IMR-90 (cell line): Measurements from ENCODE around the gene FHAD1. TPM values are rescaled to one million over a fixed set of nuclear protein-coding genes. Genes with fewer than 3 reads are reported as not detected.

Experiments
- ATAC-seq: fragments of 200-7000 bp; cut with Tn5 transposase; 2 replicates; pipeline ENCODE4 v1.9.1; 2020; ENCODE audit warnings: low read depth, mild to moderate bottlenecking, moderate library complexity
- BruUV-seq: library from RNA; stranded (reverse); fragments of 400-500 nt; replicated peaks from 2 replicates; lab custom pipeline; 2021; lab: Mats Ljungman, UMichigan
- CTCF ChIA-PET: fragments of 300-600 bp; formaldehyde crosslinking; extraction: SDS; loops from one replicate; lab custom pipeline; 2021; ENCODE audit warnings: antibody characterized with exemption; lab: Yijun Ruan, JAX
- POLR2A ChIA-PET: fragments of 300-600 bp; sonication (Branson Sonifier 250); formaldehyde crosslinking; loops from one replicate; lab custom pipeline; 2022; ENCODE audit warnings: antibody characterized with exemption; ENCODE audit not compliant: unreplicated experiment; lab: Charles Lee
- DNase-seq: peaks from one replicate; pipeline ENCODE4 v3.0.0; 2013
- H2AFZ ChIP-seq: replicated peaks from 2 replicates; pipeline ENCODE3; 2013; ENCODE audit warnings: low read length, mild to moderate bottlenecking; ENCODE audit not compliant: poor library complexity
- H2AK5ac ChIP-seq: 2 replicates; pipeline ENCODE4 v1.6.1; 2013; ENCODE audit warnings: low read depth, low read length, inconsistent platforms
- H2AK9ac ChIP-seq: replicated peaks from 2 replicates; pipeline ENCODE3; 2013; ENCODE audit warnings: mild to moderate bottlenecking, low read depth, low read length, moderate library complexity; ENCODE audit not compliant: poor library complexity
- H2BK120ac ChIP-seq: 2 replicates; pipeline ENCODE4 v1.6.1; 2013; ENCODE audit warnings: low read depth, low read length, inconsistent platforms
- H2BK15ac ChIP-seq: 3 replicates; pipeline ENCODE4 v1.6.1; 2013; ENCODE audit warnings: low read depth, low read length, inconsistent platforms
- H2BK20ac ChIP-seq: 2 replicates; pipeline ENCODE4 v1.6.1; 2013; ENCODE audit warnings: low read depth, mild to moderate bottlenecking, inconsistent platforms, low read length, moderate library complexity
- H2BK5ac ChIP-seq: 2 replicates; pipeline ENCODE4 v1.6.1; 2013; ENCODE audit warnings: mild to moderate bottlenecking, low read depth, low read length, inconsistent platforms; ENCODE audit not compliant: poor library complexity, severe bottlenecking
- H3K14ac ChIP-seq: replicated peaks from 2 replicates; pipeline ENCODE4 v1.6.1; 2013; ENCODE audit warnings: low read depth, low read length, inconsistent platforms
- H3K18ac ChIP-seq: 2 replicates; pipeline ENCODE4 v1.6.1; 2013; ENCODE audit warnings: low read depth, low read length, control low read depth
- H3K23ac ChIP-seq: 2 replicates; pipeline ENCODE4 v1.6.1; 2013; ENCODE audit warnings: low read depth, low read length, inconsistent platforms
- H3K27ac ChIP-seq: 2 replicates; pipeline ENCODE4 v1.5.1; 2013; ENCODE audit warnings: mild to moderate bottlenecking, control low read depth, low read length; ENCODE audit not compliant: insufficient read depth
- H3K27me3 ChIP-seq: 2 replicates; pipeline ENCODE4 v1.6.1; 2013; ENCODE audit warnings: low read length; ENCODE audit not compliant: control insufficient read depth, insufficient read depth
- H3K36me3 ChIP-seq: 2 replicates; pipeline ENCODE4 v1.6.1; 2013; ENCODE audit warnings: low read length, mixed read lengths; ENCODE audit not compliant: control insufficient read depth, insufficient read depth
- H3K4ac ChIP-seq: 2 replicates; pipeline ENCODE4 v1.6.1; 2013; ENCODE audit warnings: low read depth, low read length, inconsistent platforms
- H3K4me1 ChIP-seq: 2 replicates; pipeline ENCODE4 v1.6.1; 2013; ENCODE audit warnings: low read length, mixed read lengths; ENCODE audit not compliant: control insufficient read depth, insufficient read depth
- H3K4me2 ChIP-seq: 2 replicates; pipeline ENCODE4 v1.6.1; 2013; ENCODE audit warnings: low read depth, mild to moderate bottlenecking, control low read depth, low read length, moderate library complexity
- H3K4me3 ChIP-seq: 2 replicates; pipeline ENCODE4 v1.5.1; 2013; ENCODE audit warnings: low read depth, mild to moderate bottlenecking, control low read depth, low read length, moderate library complexity; ENCODE audit not compliant: insufficient read depth
- H3K56ac ChIP-seq: 2 replicates; pipeline ENCODE4 v1.6.1; 2013; ENCODE audit warnings: low read length, inconsistent platforms; ENCODE audit not compliant: insufficient read depth; ENCODE audit errors: extremely low read depth
- H3K79me1 ChIP-seq, 2 experiments: 2 replicates each; pipeline ENCODE4 v1.6.1; 2013; ENCODE audit warnings: low read length in 2 of 2, inconsistent platforms in 1 of 2, low read depth in 1 of 2
- H3K9ac ChIP-seq: 2 replicates; pipeline ENCODE4 v1.6.1; 2013; ENCODE audit warnings: low read depth, low read length, control low read depth
- H3K9me1 ChIP-seq: 2 replicates; pipeline ENCODE4 v1.6.1; 2013; ENCODE audit warnings: low read length, inconsistent platforms; ENCODE audit not compliant: insufficient read depth
- H3K9me3 ChIP-seq: 2 replicates; pipeline ENCODE4 v1.6.1; 2013; ENCODE audit warnings: low read length; ENCODE audit not compliant: control insufficient read depth, insufficient read depth
- H4K20me1 ChIP-seq: 2 replicates; pipeline ENCODE4 v1.6.1; 2013; ENCODE audit warnings: low read length, inconsistent platforms; ENCODE audit not compliant: insufficient read depth
- H4K5ac ChIP-seq: 2 replicates; pipeline ENCODE4 v1.6.1; 2013; ENCODE audit warnings: mild to moderate bottlenecking, low read depth, low read length, control low read depth
- H4K8ac ChIP-seq, 2 experiments: 2 replicates each; pipeline ENCODE4 v1.6.1; 2013; ENCODE audit warnings: low read depth in 2 of 2, low read length in 2 of 2, control low read depth in 1 of 2, inconsistent platforms in 1 of 2
- H4K91ac ChIP-seq: 2 replicates; pipeline ENCODE4 v1.6.1; 2013; ENCODE audit warnings: low read depth, low read length, inconsistent platforms; ENCODE audit not compliant: insufficient read depth
- BHLHE40 ChIP-seq: fragments of 150-350 bp; IDR thresholded peaks from 2 replicates; pipeline ENCODE4 v1.6.1; 2016; ENCODE audit warnings: mild to moderate bottlenecking, low read depth, low read length
- CEBPB ChIP-seq: IDR thresholded peaks from 2 replicates; pipeline ENCODE4 v1.6.1; 2012; ENCODE audit warnings: low read depth, low read length, improper control_type of control experiment
- CHD1 ChIP-seq: IDR thresholded peaks from 2 replicates; pipeline ENCODE4 v1.6.1; 2012; ENCODE audit warnings: low read depth, low read length, improper control_type of control experiment
- ELK1 ChIP-seq: fragments of 150-350 bp; IDR thresholded peaks from 2 replicates; pipeline ENCODE4 v1.6.1; 2016; ENCODE audit warnings: low read depth, mild to moderate bottlenecking, low read length, moderate library complexity, borderline replicate concordance
- FOS ChIP-seq: fragments of 150-350 bp; IDR thresholded peaks from 2 replicates; pipeline ENCODE4 v1.6.1; 2016; ENCODE audit warnings: low read depth, low read length
- MAFK ChIP-seq: IDR thresholded peaks from 2 replicates; pipeline ENCODE4 v1.6.1; 2012; ENCODE audit warnings: low read depth, low read length, improper control_type of control experiment
- MAZ ChIP-seq: IDR thresholded peaks from 2 replicates; pipeline ENCODE4 v1.6.1; 2012; ENCODE audit warnings: low read depth, mild to moderate bottlenecking, low read length, improper control_type of control experiment, moderate library complexity, borderline replicate concordance
- MXI1 ChIP-seq: IDR thresholded peaks from 2 replicates; pipeline ENCODE4 v1.6.1; 2012; ENCODE audit warnings: low read depth, mild to moderate bottlenecking, low read length, moderate library complexity, borderline replicate concordance
- NFE2L2 ChIP-seq: fragments of 150-350 bp; IDR thresholded peaks from 2 replicates; pipeline ENCODE4 v1.6.1; 2016; ENCODE audit warnings: low read depth, mild to moderate bottlenecking, low read length
- POLR2A ChIP-seq: IDR thresholded peaks from 2 replicates; pipeline ENCODE4 v1.6.1; 2012; ENCODE audit warnings: mild to moderate bottlenecking, low read depth, low read length
- RAD21 ChIP-seq: IDR thresholded peaks from 2 replicates; pipeline ENCODE4 v1.6.1; 2012; ENCODE audit warnings: low read length, improper control_type of control experiment
- RCOR1 ChIP-seq: IDR thresholded peaks from 2 replicates; pipeline ENCODE4 v1.6.1; 2012; ENCODE audit warnings: mild to moderate bottlenecking, low read length, improper control_type of control experiment; ENCODE audit not compliant: insufficient replicate concordance
- RFX5 ChIP-seq: IDR thresholded peaks from 2 replicates; pipeline ENCODE4 v1.8.0; 2012; ENCODE audit warnings: low read depth, mild to moderate bottlenecking, low read length, moderate library complexity
- USF2 ChIP-seq: fragments of 150-350 bp; IDR thresholded peaks from 2 replicates; pipeline ENCODE4 v1.6.1; 2017; ENCODE audit warnings: mild to moderate bottlenecking, antibody characterized with exemption, low read length, low read depth
- WGBS, 2 experiments: methylation state at CpG; one replicate each; pipeline versions ENCODE4 v1.1.5 to v1.1.7; 2013; ENCODE audit warnings: missing lambda C conversion rate in 2 of 2; ENCODE audit not compliant: insufficient read length in 1 of 2; ENCODE audit errors: extremely low coverage in 2 of 2; 5-methylcytosine and 5-hydroxymethylcytosine counted together
- dilution Hi-C: fragments of 300-500 bp; cut with HindIII; formaldehyde crosslinking; loops from one replicate; pipeline ENCODE4 v1.14.3; 2018; ENCODE audit warnings: low sequenced_read_pairs; ENCODE audit not compliant: unreplicated experiment
- in situ Hi-C: fragments of 300-500 bp; cut with MboI; formaldehyde crosslinking; loops from 3 replicates; pipeline ENCODE4 v1.14.3; 2019; ENCODE audit warnings: low sequenced_read_pairs, inconsistent platforms, mixed read lengths
- intact Hi-C: fragments of 100-400 bp; cut with micrococcal nuclease; formaldehyde crosslinking; loops from 2 replicates; pipeline ENCODE4 v1.10.0; 2022
- polyA plus RNA-seq, 3 experiments: library from polyadenylated mRNA; depleted of rRNA; stranded (reverse); fragments of >200 nt; gene quantifications; 2 replicates each; pipeline ENCODE4 v1.2.3, GENCODE V29; 2012; ENCODE audit warnings: low replicate concordance in 1 of 3
- total RNA-seq: library from RNA; depleted of rRNA; stranded (reverse); fragments of >200 nt; gene quantifications from 2 replicates; pipeline ENCODE4 v1.2.3, GENCODE V29; 2012

FHAD1 gene
- total and polyA plus RNA-seq, 2 of the 4 experiments (the other 2 are of a cell fraction): not detected

- DNase-seq: no peak
- H4K5ac ChIP-seq: no peak overlapping the region
- H2BK5ac ChIP-seq: no peak overlapping the region
- no peak overlapping the region for H3K18ac ChIP-seq
- H3K27ac ChIP-seq: no peak overlapping the region
- no peak overlapping the region for H3K4ac ChIP-seq
- intact Hi-C loops (no loop called here), in situ Hi-C loops (no loop called here), dilution Hi-C loops (no loop called here)
- no peak overlapping the region for H2BK20ac ChIP-seq
- H3K4me2 ChIP-seq: no peak overlapping the region
- no CpG with 5 or more reads among the region's 17 CpGs for WGBS, 2 experiments
- no TSS peak for BruUV-seq
- no peak for ATAC-seq
- no peaks in the 10 kb centered on the region for H3K79me1 ChIP-seq
- no peak overlapping the region for H4K91ac ChIP-seq
- CTCF ChIA-PET: interaction anchor here (0.8 kb wide), 1 partner anchor 21 kb away, joined by 3 read pairs; no protein-coding TSS in a partner anchor
- H4K8ac ChIP-seq: no peak overlapping the region
- peaks cover 10% of the 10 kb centered on the region; the same call in 1 of the 2 replicates for H3K9me1 ChIP-seq
- H3K4me3 ChIP-seq: no peak overlapping the region
- no peak overlapping the region for H3K56ac ChIP-seq
- H3K27me3 ChIP-seq: no peaks in the 10 kb centered on the region
- H2AFZ ChIP-seq: no peak overlapping the region
- H3K36me3 ChIP-seq: peaks cover 6% of the 10 kb centered on the region; the same call in 1 of the 2 replicates
- no peak overlapping the region for H2BK15ac ChIP-seq
- no peak overlapping the region for H3K14ac ChIP-seq
- no peak overlapping the region for H2BK120ac ChIP-seq
- H2AK5ac ChIP-seq: no peak overlapping the region
- POLR2A ChIA-PET: no interaction called here
- H3K9ac ChIP-seq: no peak overlapping the region
- no peak for TF ChIP-seq BHLHE40
- no peak for TF ChIP-seq MXI1
- TF ChIP-seq MAFK: no peak
- TF ChIP-seq MAZ: no peak
- no peak for TF ChIP-seq RCOR1
- no peak for TF ChIP-seq POLR2A
- TF ChIP-seq NFE2L2: no peak
- no peak for TF ChIP-seq USF2
- TF ChIP-seq CHD1: no peak
- TF ChIP-seq FOS: no peak
- no peak for TF ChIP-seq ELK1
- no peak for TF ChIP-seq RFX5
- no peak for TF ChIP-seq CEBPB
- no peak for TF ChIP-seq RAD21
- no peak overlapping the region for H2AK9ac ChIP-seq
- H3K4me1 ChIP-seq: no peaks in the 10 kb centered on the region
- H3K9me3 ChIP-seq: no peaks in the 10 kb centered on the region
- no peaks in the 10 kb centered on the region for H4K20me1 ChIP-seq
- H3K23ac ChIP-seq: no peak overlapping the region
Observed at GRCh38 chr1:15226388-15227255, 20.4 kb upstream of the FHAD1 start.
